ENCODE measurements around the gene ADGRL2. TPM values are rescaled to one million over a fixed set of nuclear protein-coding genes. Genes with fewer than 3 reads are reported as not detected.

Gene ADGRL2
- polyA plus RNA-seq, 3 donors, result not detected

- no peak for TF ChIP-seq CTCF (IDR thresholded peaks at IDR 0.05)
- H3K4me3 Mint-ChIP-seq, result no peak overlapping the region
- Histone ChIP-seq H3K4me2 (replicated peaks; ENCODE audit: extremely low read depth, low read length, poor library complexity, severe bottlenecking) (no peak overlapping the region), H3K9ac (ENCODE audit: insufficient read depth, low read length, poor library complexity, severe bottlenecking) (no peak overlapping the region), H3K36me3 (replicated peaks in 1 of 2; ENCODE audit: control insufficient read depth in 1 of 2, insufficient read depth in 2 of 2, low read length in 2 of 2) (no peaks in the 10 kb centered on the region), H4K20me1 (ENCODE audit: insufficient read depth, low read length) (no peaks in the 10 kb centered on the region), H2AFZ (ENCODE audit: insufficient read depth, low read depth, low read length, poor library complexity, severe bottlenecking) (no peak overlapping the region), H3K4me3 (replicated peaks in 1 of 3; ENCODE audit: low read depth in 2 of 3, low read length in 3 of 3) (no peak overlapping the region), H3K27me3 (ENCODE audit: control insufficient read depth in 2 of 2, insufficient read depth in 2 of 2, low read length in 2 of 2) (no peaks in the 10 kb centered on the region), H3K27ac (ENCODE audit: low read depth in 1 of 2, low read length in 2 of 2) (no peak overlapping the region), H3K9me3 (replicated peaks in 1 of 2; ENCODE audit: control insufficient read depth in 1 of 2, insufficient read depth in 1 of 2, low read length in 2 of 2) (no peaks in the 10 kb centered on the region), H3K79me2 (ENCODE audit: insufficient read depth, low read length) (no peaks in the 10 kb centered on the region), H3K4me1 (ENCODE audit: control insufficient read depth in 1 of 2, insufficient read depth in 2 of 2, low read length in 2 of 2) (no peaks in the 10 kb centered on the region)
- no peaks in the 10 kb centered on the region for H3K36me3 Mint-ChIP-seq
- no peak for DNase-seq
- peaks cover 0 to 3% (median 2%) of the 10 kb centered on the region in 3 donors for H3K27me3 Mint-ChIP-seq (ENCODE audit: low read depth in 3 of 3)
- WGBS (ENCODE audit: insufficient coverage), result no CpG with 5 or more reads among the region's 1 CpG
- H3K27ac Mint-ChIP-seq, result no peak overlapping the region
- H3K9me3 Mint-ChIP-seq, result no peaks in the 10 kb centered on the region
- intact Hi-C loops (cut with micrococcal nuclease), result no loop called here
- no peaks in the 10 kb centered on the region for H3K4me1 Mint-ChIP-seq
These were observed 40.1 kb upstream of the ADGRL2 start for GRCh38 chr1:81760477-81761097.

GRCh38 chr1:81775510-81775909, 25.2 kb upstream of the ADGRL2 start:
- H3K4me1 Mint-ChIP-seq, result no peaks in the 10 kb centered on the region
- Histone ChIP-seq H3K27ac (ENCODE audit: low read depth in 1 of 2, low read length in 2 of 2) (no peak overlapping the region), H4K20me1 (ENCODE audit: insufficient read depth, low read length) (no peaks in the 10 kb centered on the region), H3K9me3 (replicated peaks in 1 of 2; ENCODE audit: control insufficient read depth in 1 of 2, insufficient read depth in 1 of 2, low read length in 2 of 2) (no peaks in the 10 kb centered on the region), H3K9ac (ENCODE audit: insufficient read depth, low read length, poor library complexity, severe bottlenecking) (no peak overlapping the region), H3K4me3 (replicated peaks in 1 of 3; ENCODE audit: low read depth in 2 of 3, low read length in 3 of 3) (no peak overlapping the region), H3K27me3 (ENCODE audit: control insufficient read depth in 2 of 2, insufficient read depth in 2 of 2, low read length in 2 of 2) (no peaks in the 10 kb centered on the region), H3K4me2 (replicated peaks; ENCODE audit: extremely low read depth, low read length, poor library complexity, severe bottlenecking) (no peak overlapping the region), H3K79me2 (ENCODE audit: insufficient read depth, low read length) (no peaks in the 10 kb centered on the region), H2AFZ (ENCODE audit: insufficient read depth, low read depth, low read length, poor library complexity, severe bottlenecking) (no peak overlapping the region), H3K36me3 (replicated peaks in 1 of 2; ENCODE audit: control insufficient read depth in 1 of 2, insufficient read depth in 2 of 2, low read length in 2 of 2) (no peaks in the 10 kb centered on the region), H3K4me1 (ENCODE audit: control insufficient read depth in 1 of 2, insufficient read depth in 2 of 2, low read length in 2 of 2) (no peaks in the 10 kb centered on the region)
- H3K36me3 Mint-ChIP-seq, result no peaks in the 10 kb centered on the region
- H3K27ac Mint-ChIP-seq, result no peak overlapping the region
- DNase-seq, result no peak
- no peak overlapping the region for H3K4me3 Mint-ChIP-seq
- peaks cover 0 to 10% (median 1%) of the 10 kb centered on the region in 7 donors for H3K9me3 Mint-ChIP-seq
- intact Hi-C loops (cut with micrococcal nuclease), result no loop called here
- peaks cover 0 to 2% (median 1%) of the 10 kb centered on the region in 3 donors for H3K27me3 Mint-ChIP-seq (ENCODE audit: low read depth in 3 of 3)
- TF ChIP-seq CTCF (IDR thresholded peaks at IDR 0.05), result no peak

Measured in CD14-positive monocyte (primary cell).